GM19468 (cell line): ENCODE data around the gene HNRNPA3.

Source experiments
- ATAC-seq: cut with Tn5 transposase; IDR thresholded peaks from one replicate; pipeline ENCODE4 v1.9.1; 2021; ENCODE audit warnings: mild to moderate bottlenecking, moderate library complexity, moderate number of reproducible peaks; ENCODE audit not compliant: unreplicated experiment; ENCODE audit errors: extremely low read depth

Gene HNRNPA3

DNA sequence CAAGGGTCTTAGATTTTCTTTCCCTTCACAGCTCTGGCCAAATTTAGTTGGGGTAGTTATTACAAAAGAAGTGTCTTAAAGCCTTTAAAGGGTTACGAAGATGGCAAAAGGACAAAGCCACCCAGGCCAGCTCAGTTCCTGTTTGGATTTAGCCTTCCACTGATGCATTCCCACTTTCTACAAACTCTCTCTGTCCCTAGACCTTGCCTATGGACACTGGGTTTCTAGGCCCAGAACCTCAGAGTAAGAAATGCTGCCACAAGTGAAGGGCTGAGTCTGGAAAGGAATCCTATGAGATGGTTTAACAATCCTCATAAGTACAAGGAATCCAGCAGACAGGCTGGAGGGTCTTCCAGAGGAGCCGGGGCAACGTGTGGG lies 38.6 kb downstream of the HNRNPA3 start:
- no peak for ATAC-seq

DNA sequence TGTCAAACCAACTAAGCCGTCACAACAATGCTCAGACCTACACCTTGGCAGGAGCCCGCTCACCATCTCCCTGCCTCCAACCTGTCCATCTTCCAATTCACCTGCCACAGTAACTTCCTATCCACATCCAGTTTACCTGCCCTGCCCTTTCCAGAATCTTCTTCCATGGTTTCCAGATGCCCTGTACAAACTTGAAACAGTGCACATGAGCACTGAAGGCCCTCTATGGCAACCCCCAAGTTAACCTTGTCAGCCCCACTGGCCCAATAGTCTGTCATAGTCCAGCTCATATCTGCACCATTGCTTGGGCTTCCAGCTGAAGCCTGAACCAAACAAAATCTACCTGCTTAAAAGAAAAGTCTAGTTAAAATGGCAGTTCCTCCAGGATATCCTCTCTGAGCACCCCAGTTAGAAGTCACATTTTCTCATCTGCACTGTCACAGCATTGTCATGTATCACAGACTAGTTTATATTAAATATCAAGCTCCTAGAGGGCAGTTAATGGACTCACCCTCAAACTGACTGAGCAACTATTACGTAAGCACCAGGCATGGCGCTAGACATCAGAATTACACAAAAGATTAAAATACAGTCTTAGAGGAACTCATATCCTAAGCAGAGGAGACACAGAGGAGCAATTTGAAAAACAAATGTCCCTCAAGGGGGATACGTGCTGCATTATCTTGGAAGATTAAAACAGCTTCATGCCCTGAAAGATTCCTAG lies 40.4 kb downstream of the HNRNPA3 start:
- ATAC-seq: no peak

DNA sequence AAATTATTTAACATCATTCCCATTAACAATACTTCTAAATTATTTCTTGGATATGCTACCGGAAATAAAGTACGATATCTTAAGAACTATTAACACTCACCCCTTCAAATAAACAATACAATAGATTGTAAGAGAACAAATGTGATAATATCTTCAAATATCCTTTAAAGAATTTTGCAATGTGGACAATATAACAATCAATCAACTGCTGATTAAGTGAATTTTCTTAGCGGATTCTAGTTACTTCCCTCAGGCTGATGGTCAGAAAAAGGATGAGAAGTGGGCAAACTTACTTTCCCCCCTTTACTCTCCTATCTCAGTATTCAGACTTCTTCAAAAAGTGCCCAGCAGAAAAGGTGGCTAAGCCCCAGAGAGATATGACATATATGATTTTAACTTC lies 41.1 kb downstream of the HNRNPA3 start:
- ATAC-seq: no peak

DNA sequence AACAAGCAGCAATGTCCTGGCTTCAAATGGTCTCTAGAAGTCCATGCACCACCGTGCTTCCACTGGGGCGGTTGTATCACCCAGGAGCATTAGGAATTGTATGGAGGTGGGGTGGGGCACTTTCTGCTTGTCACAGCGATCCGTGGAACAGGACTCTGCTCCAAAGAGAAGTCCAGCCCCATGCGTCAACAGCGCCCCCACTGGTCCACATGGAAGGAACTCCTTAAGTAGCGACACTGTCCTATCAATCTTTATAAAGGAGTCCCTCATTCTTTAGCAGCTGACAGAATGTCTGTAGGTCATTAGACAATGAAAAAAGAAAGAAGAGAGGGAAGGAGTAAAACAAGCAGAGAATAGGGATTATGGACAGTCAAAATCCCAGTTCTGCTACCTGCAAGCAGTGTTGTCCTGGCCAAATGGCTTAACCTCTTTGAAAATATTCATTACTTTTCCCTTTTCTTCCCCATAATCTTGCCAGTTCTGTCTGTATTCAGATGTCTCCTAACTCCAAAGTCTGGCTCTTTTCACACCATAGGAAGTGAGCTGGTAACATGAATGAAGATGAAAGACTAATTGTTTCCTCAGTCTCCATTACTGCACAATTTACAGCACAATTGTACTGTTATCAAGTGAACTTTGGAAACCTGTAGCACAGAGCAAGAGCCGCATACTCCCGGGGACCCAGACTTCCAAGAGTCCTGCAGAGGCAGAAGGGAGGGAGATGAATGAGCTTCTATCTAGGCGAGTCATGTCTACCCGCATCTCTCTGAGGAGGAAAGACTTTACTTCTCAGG lies 42.0 kb downstream of the HNRNPA3 start:
- no peak for ATAC-seq

DNA sequence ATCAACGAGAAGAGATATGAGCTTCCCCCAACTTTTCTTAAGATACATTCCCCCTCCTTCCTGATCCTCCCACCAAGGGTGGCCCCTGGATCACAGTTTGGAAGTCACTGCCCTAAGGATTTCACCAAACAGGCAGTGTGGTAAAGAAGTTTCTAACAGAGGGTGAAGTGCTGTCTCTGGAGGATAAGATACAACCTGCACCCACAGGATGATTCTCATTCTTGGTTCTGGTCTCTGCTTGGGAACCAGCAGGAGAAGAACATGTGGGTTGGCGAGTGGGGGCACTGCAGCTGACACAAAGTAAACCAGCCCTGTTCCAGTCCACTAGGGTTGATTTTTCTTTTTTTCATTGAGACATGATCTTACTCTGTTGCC lies 42.6 kb downstream of the HNRNPA3 start:
- no peak for ATAC-seq

DNA sequence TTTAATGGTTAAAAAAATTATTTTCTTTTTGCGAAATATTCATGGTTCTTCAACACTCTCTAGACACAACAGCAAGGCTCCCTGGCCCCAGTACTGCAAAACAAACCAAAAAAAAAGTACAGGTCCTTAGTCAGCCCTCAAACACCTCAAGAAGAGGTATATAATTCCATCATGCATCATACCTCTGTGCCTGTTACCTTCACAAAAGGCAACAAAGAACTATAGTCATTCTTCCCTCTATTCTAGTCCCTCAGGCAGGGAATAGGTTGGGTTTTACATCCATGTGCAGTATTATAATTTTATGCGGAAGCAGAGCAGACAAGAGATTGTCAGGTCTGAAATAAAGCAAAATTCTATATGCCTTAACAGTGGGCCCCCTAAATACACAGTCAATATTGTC lies 43.4 kb downstream of the HNRNPA3 start:
- ATAC-seq: no peak

DNA sequence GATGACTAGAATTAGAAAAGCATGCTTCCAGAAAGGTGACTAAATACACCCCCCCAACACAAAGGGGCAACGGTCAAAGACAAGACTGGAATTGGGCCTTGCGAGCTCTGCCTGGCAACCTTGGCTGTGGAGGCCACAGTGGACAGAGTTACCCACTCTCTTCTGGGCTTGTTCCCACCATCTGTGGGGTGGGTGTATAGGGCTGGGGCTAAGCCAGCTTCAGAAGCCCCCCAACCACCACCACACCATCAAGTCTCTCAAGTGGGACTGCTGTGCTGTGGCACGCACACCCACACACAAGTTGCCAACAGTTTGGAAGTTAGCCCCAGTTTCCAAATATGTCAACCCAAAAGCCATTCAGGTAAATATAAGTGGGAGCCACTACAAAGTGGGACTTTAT lies 44.1 kb downstream of the HNRNPA3 start:
- no peak for ATAC-seq

DNA sequence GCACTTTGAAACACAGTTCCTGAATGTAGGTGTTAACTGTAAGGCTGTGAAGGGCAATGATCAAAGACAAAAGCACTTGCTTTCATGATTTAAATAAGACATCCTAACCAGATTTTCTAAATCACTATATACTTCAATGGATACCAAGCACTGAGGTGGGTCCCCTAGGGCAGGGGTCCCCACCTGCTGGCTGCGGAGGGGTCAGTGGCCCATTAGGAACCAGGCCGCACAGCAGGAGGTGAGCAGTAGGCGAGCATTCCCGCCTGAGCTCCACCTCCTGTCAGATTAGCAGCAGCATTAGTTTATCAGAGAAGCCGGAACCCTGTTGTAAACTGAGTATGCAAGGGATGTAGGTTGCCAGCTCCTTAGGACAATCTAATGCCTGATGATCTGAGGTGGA lies 44.9 kb downstream of the HNRNPA3 start:
- ATAC-seq: no peak

DNA sequence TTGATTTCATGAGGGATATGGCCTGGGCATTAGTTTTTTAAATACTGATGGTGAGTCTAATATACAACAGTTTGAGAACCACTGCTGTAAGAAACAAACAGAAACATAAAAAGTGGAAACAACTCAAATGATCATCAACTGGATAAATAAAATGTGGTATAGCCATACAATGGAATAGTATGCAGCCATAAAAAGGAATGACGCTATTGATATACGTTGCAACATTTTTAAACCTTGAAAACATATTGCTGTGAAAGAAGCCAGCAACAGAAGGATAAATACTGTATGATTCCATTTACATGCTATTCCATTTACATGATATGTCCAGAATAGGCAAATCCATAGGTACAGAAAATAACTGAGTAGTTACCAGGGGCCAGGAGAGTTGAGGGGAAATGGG lies 45.5 kb downstream of the HNRNPA3 start:
- ATAC-seq: no peak

DNA sequence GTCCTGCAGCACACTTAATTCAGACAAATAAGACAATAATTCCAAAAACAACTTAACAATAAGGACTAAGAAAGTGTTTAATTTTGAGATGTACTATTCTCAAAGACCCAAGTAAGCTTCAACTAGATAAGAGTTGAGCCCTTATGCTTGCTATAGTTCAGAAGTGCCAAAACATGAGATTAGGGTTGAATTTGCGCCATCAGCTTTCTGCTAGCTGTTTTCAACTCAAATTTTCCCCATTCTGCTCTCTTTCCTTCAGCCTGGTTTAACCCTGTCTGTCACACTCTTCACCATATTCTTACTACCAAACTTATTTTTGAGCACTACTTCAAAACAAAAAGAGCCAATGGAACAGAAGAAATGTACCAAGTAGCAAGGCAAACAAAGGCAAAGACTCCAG lies 47.8 kb downstream of the HNRNPA3 start:
- no peak for ATAC-seq

DNA sequence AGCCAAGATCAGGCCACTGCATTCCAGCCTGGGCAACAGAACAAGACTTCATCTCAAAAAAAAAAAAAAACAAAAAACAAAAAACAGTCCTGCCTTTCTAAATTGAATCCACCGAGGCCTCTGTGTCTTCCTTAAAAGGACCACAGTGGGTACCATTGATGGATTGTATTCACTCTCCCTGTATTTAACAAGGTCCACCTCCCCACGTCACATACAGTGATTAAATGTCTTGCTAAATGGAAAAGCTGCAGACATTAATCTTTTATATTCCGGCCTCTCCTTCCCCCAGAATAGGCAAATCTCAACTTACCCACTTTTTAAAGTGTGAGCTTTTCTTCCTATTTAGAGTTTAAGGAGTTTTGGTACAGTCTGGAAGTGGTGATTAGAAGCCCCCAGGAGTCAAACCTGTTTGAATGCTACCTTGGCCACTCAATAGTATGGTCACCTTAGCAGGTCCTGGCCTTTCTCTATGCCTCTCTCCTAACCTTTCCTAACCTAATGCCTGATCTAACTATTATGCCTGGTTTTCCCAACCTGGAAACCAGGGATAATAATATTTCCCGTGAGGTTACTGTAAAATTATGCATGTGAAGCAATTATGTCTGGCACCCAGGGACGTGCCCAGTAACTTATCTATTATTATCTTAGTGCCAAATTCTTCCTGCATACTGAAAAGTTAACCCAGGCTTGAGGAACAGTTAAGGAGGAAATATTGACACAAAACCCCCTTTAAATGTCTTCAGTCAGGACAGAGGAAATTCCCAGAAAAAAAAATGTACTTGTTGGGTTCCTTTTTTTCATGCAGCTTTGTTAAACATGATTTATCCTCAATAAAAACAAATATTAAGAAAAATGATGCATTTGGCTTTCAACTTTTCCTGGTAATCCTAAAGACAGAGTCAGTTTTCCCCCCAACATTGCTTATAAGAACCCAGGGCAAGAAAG lies 48.8 kb downstream of the HNRNPA3 start:
- ATAC-seq: no peak

DNA sequence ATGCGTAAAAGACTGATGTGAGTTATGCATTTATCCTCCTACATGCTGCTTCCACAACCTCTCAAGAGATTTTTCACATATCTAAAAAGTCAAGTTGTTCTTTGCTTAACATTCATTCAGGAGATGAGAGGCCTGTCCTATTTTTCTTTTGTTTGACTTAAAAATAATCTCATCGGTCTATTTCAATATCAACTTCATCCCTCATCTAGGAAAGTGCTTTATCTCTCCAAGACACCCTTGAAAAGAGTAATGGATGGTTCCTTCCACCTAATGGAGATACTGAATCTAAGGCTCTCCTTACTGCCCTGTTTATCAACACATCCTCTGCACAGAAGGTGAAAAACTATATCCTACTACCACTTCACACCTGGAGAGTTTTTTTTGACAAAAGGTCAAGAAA lies 49.5 kb downstream of the HNRNPA3 start:
- ATAC-seq: no peak

DNA sequence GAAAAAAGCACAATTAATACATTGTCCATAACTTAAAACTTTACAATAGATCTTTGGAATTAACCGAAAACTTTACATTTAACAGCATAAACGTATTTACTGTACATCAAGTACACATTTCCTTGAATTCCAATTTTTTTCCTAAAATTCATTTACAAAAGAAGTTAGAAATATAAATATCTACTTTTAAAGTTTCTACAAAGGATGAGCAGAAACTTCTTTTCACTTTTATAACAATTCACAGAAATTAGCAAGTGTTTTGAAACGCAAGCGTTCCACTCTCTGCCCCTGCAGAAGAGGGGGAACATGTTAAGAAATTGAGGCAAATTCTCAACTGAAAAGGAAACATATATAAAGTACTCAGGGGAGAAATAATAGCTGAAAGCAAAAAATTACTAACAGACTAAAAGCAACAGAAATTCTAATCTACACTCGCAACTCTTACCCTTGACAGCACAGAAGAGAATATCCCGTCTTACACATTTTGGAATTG lies 50.4 kb downstream of the HNRNPA3 start:
- no peak for ATAC-seq

DNA sequence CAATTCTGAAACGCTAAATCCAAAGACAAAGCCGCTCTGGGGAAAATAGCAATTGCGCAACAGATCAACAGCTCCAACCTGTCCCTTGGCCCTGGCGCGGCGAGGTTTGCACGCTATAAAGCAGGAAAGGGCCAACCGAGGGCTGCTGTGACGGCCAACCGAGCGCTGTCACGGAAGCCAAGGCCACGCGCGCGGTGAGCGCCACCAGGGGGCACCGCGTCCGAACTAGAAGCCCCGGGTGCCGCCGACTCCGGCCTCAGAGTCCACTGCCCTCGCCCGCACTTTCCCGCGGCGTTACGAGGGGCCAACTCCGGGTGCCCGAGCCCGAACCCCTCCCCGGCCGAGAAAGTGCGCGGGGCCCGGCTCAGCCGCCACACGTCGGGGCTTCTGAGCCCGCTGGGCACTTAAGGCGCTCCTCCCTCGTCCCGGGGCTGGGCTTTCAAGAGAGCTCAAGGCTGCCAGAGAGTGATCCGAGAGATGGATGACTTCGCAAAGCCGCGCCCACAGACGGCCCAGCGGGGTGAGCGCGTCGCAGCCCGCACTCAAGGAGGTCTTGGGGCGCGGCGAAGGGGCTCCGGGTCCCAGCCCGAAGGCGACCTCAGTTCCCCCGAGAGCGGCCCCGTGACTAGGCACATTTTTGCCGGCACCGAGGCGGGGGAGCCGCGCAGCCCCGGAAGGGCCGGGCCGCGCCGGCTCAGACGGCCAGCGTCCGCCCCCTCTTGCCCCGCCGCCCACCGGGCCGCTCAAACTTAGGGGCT lies 51.0 kb downstream of the HNRNPA3 start:
- ATAC-seq: peak; percentile 23

DNA sequence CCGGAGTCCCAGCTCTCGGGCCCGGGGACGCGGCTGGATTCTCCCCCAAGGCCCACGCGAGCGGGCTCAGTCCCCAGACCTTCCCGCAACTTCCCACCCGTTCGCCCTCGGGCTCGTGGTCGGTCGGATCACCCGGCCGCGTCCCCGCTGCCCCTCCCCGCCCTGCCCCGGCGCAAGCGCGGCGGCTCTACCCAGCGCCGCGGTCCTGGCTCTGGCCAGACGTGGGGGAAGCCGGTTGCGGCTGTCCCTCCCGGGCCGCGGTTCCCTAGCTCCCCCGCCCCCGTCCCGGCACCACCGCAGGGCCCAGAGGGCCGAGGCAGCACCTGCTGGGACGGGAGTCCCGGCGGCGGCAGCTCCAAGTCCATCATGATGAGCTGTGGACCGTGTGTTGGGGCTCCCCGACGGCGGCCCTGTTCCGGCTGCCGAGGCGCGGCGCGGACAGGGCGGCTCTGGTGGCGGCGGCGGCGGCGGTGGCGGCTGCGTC lies 51.7 kb downstream of the HNRNPA3 start:
- ATAC-seq: peak; percentile 2

DNA sequence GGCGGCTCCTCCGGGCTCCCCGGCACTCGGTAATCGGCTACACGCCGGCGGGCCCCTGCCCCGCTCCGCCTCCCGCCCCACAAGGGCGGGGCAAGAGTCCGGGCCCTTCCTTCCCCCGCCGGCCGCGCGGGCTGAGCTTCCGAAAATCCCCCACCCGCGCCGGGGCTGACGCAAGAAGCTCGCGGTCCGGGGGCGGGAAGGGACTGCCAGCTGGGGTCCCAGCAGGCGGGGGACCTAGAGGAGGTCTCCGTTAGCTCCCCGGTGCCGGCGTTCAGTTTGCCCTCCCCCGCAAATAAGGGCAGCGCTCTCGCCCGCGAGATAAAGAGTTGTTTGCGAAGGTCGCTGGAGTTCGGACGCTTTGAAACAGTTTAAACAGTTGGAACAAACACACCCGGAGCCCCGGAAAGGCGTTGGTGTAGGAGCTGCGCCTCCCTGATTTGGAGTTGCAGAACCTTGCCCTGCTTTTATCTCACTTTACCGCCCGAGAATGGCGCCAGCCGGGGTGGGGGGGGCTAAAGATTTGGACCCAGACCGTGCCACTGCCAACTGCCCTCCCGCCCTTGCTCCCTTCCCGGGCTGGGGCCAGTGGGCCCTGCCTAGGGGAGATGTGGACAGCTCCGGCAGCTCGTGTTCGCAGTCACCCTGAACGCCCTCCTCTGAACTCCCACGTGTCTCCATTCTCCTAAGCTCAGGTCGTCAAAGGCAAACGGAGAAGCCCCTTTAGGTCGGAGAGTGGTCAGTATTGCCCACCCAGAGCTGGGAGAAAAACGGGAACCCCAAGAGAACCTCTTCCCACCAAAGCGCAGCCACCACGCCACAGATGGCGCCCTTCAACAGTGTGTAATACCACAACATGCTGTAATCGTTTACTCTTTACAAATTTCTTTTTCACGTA lies 52.3 kb downstream of the HNRNPA3 start, which contains the start of gene NFE2L2:
Gene NFE2L2 (minus strand): TSS at position 35 of the 895 bp plus-strand sequence. CDS start 151 bp downstream, outside the sequence.
- peak; percentile 51 for ATAC-seq

DNA sequence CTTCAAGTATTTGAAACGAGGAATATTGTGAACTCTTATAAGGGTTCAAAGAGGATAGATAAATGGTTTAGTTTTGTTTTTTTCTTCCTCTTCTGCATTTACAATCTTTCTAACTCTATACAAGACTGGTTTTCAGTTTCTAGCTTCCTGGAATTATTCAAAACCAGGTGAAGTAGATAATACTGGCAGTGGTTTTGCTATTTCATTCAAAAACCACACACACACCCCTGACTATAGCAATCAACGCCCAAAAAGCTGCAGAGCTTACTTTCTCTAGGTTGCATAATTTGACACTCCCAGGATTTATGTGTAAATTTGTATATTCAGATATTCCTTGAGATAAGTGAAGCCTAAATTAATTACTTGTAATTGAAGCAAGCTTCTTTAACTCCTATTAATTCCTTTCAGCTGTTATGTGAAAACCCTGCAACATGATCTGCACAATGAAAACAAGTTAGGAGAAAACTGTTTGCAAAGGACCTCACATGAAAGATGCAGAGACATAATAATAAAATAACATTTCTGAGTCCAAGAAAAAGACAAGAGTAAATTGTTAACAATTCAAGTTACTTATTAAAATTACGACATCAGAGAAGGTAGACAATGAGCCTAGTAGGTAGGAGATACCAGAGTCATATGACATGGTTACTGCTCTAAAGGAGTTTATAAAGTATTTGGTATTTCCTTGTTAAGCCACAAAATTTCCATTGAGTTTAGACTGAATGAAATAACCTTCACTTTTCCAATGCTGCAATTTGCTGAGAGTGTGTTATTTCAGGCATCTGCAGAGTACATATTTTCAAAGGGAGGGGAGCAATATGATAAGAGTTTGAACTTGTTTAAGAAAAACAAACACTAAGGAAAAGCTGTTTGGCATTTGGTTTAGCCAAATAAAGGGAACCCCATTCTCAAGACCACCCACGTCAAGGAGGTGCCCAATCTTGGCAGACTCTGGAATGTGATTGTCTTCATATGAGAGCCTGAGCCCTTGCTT lies 53.5 kb downstream of the HNRNPA3 start:
- no peak for ATAC-seq
